NCI-H1417 (cell line): ENCODE results near the gene MADD.

Source experiments
- DNase-seq, 3 experiments: peaks; one replicate each; lab custom pipeline; 2025; lab: John Stamatoyannopoulos, UW

Gene MADD

DNA sequence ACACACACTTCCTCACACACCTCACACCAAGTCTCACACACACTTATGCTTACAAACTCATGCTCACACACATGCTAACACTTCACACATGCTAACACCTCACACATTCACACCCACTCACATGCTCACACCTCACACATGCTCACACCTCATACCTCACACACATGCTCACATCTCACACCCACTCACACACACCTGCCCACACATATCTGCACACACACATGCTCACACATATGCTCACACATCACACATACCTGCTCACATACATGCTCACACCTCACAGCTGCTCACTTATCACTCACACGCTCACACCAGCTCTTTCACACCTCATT, 87.0 kb downstream of the MADD start:
- no peak for DNase-seq

DNA sequence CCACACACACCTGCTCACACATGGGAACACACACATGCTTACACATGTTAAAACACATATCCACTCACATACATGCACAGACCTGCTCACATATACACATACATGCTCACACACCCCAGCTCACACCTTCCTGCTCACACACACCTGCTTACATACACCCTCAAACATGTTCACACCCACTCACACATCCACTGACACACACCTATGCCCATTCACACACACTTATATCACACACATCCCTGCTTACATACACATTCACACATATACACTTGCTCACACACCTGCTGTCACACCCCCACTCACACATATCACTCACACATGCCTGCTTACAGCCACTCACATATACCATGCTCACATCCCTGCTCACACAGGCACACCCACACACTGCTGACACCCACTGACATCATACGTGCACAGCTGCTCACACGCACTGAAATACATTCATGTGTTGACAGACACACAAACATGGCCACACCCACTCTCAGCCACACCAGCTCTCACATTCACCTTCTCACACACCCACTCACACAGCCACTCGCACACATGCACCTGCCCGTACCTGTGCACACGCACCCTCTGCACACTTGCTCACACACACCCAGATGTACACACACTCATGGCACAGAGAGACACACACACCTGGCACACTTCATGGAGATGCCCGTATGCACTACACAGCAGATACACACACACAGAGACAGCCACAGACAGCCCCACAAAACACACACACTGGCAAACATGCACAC, 88.2 kb downstream of the MADD start:
- no peak for DNase-seq

DNA sequence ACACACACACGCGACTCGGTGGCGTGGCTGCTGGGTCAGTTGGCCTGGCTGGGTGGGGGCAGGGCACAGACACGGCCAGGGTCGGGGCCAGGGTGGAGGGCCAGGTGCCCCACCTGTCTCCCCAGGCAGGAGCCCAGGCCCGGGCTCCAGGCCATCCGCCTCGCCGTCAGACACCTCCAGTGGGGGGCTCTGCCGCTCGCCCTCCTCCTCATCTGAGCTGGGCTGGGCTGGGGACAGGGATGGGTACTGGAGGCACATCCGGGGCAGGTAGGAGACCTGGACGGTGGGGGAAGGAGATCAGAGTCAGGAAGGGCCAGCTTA, 88.8 kb downstream of the MADD start:
- no peak for DNase-seq

DNA sequence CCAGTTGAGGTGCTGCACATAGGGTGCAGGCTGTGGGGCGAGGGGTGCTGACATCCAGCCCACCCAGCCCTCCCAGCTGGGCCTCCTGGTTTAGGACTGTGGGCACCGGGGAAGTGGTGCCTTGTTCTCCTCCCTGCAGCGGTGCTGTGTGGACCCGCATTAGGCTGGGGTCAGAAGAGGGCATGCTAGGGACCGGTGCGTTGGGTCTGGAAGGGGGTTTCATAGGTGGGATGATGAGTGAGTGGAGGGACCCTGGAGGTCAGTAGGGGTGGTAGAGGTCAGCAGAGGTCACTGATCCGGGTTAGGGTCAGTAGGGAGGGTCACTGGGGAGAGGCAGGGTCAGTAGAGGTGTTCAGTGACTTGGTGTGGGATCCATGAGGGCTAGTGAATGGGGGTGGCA, 89.2 kb downstream of the MADD start:
- no peak for DNase-seq

DNA sequence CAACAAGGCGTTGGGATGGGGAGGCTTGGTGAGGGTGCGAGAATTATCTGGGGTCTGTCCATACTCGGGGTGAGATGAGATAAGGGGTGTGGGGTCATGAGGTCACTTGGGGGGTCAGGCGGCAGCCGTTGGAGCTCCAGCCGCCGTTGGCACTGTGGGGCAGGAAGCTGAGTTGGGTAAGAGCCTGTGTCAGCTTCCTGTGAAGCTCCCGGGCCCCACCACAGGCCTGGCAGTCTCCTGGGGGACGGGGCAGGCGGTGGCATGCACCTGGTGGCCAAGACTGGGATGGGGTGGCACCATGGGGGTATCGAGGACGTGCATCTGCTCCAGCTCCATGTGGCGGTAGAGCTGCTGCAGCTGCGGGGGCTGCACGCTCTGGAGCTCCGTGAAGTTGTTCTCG, 89.7 kb downstream of the MADD start:
- no peak for DNase-seq

DNA sequence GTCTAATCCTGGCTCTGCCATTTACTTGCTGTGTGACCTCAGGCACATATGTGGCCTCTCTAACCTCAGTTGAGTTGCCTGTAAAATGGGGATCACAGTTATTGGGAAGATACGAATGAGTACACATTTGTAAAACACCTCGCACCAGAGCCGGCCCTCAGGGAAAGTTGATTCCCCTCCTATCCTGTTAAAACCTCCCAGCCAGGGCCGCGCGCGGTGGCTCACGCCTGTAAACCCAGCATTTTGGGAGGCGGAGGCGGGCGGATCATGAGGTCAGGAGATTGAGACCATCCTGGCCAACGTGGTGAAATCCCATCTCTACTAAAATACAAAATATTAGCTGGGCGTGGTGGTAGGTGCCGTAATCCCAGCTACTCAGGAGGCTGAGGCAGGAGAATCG, 90.4 kb downstream of the MADD start:
- no peak for DNase-seq

DNA sequence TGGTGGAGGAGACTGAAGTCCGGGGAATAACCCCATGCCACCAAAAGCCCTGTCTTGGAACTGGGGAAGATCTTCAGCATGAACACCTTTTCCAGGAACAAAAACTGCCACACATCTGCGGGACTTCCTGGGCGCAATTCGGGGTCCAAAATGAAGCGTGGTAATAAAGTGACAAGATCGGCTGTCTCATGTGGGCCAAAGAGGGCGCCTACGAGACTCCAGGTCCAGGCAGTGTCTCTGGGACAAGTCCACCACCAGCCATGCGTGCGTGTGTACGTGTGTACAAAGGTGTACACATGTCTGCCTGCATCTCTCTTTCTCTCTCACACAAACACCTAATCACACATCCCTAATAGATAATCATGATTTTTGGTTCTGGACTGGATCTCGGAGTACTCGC, 91.5 kb downstream of the MADD start:
- no peak for DNase-seq

DNA sequence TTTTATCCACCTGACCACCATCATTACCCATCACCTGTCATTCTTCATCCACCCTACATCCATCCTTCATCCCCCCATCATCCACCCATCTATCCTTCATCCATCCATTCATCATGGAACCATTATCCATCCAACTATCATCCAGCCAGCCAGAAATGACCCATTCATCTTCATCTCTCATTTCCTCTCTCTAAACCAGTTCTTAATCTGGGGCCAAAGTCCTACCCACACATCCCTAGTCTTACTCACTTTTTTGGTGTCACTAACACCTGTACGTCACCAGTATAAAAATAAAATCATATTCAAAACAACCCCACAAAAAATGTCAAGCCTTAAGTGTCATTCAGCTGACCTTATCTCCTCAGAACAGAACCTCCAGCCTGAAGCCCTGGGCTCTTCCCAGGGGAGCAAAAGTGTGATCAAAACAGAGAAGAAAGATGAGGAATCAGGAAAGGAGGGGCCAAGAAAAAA, 96.1 kb downstream of the MADD start:
- DNase-seq = no peak

DNA sequence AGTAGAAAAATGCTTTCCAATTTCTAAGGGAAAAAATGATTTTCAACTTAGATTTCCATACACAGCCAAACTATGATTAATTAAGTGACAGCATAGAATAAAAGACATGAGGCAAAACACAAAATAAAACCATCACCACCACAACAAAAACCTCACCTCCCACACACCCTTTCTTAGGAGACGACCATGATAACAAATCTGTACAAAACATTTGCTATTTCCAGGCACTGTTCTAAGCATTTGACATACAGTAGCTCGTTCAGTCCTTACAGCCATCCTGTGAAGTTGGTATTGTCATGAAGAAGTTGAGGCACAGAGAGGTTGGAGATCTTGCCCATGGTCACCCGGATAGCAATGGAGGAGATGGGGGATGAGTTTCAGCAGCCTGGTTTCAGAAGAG, 99.7 kb downstream of the MADD start:
- DNase-seq = no peak

DNA sequence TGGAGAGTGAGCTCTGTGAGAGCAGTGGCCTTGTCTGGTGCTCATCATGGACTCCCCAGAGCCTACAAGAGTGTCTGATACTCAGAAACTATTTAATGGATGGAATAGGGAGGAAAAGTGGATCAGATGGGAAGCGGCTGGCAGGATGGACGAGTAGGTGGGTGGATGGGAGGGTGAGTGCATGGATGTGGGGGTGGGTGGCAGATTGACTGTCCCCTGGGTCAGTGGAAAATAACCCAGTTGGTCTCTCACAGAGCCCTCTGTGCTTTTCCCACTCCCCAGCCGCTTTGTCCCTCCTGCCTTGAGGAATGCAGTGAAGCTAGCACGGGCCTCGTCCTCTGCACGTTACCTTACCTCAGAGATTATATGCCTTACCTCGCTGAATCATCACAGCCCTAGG, 102.5 kb downstream of the MADD start:
- no peak for DNase-seq

DNA sequence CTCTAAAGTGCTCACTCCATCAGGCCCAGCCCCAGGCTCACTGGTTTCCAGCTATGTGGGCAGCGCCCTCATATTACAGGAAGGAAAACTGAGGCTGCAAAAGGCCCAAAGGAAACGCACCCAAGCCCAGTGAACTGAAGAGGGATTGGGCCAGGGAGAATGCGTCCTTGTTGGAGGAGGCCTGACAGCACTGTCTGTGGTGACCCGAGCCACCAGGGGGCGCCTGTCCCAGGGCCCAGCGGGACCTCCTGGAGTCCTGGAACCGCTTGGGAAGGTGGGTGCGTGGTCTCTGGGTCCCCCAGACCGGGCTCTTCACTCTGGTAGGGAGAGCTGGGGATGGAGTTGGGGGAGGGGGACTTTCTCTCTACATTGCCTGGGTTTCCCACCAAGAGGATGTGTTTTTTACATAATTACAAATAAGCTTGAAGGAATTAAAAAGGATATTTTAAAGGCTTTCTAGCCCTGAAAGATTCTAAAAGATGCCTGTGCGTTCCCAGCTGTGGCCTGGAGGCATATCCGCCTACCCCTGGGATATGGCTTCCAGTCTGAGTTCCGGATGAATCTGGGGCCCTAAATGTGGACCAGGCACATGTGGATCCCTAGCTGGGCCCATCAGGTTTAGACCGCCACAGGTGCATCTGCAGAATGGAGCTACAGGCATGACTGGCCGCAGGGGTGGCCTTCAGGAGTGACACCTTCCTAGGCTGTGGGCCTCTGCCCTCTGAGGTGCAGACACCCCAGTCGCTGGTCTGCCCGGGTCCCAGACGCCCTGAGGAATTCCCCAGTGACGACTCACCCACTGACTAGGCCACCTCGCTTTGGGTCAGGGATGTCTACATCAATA, 104.2 kb downstream of the MADD start:
- peak; percentile 21 to 75 (median 68) for DNase-seq

DNA sequence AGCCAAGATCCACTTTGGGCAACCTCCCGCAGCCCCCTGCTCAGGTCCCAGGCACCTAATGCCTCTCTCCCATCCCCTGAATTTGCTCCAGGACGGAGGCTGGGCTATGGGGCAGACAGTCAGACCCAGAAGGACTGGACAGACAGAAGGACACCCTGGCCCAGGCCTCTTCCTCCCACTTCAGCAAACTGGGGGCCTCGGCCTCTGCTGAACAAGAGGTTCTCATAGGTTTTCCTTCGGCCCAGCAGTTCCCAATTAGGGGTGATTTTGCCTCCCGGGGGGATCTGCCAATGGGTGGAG, 104.7 kb downstream of the MADD start:
- DNase-seq = no peak

DNA sequence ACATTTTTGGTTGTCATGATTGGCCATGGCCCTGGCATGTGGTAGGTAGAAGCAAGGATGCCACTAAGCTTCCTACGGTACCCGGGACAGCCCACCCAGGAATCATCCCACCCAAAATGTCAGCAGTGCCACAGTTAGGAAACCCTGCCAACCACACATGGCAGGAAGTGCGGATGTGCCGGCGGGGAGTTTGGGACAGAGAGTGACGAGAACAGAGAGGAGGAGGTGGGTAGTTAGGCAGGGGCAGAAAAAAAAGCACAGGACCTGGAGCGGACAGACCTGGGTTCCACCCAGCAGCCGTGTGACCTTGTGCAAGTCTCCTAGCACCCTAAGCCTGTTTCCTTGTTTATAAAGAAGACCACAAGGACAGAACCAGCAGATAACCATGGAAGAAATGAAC, 105.1 kb downstream of the MADD start:
- no peak for DNase-seq

DNA sequence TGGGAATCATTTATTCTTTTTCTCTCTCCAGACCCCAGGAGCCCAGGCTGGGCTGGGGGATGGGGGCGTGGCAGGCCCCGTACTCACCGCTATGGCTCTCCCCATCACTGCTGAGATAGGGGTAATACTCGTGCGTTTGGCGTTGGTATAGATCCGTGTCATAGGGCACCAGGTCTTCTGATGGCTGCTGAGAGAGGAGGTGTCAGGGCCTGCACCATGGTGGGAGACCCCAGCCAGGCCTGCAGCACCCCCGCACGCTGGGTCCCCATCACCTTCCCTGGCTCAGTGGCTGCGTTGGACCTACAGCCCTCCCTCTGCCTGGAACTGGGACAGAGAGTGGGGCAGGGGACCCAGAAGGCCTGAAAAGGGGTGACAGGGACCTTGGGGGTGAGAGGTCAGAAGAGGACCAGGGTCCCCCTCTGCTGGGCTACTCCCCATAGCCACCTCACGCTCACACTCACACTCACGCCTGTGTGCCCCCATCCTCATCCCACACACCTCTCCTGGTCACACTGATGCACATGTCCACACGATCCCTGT, 105.7 kb downstream of the MADD start:
- no peak for DNase-seq

DNA sequence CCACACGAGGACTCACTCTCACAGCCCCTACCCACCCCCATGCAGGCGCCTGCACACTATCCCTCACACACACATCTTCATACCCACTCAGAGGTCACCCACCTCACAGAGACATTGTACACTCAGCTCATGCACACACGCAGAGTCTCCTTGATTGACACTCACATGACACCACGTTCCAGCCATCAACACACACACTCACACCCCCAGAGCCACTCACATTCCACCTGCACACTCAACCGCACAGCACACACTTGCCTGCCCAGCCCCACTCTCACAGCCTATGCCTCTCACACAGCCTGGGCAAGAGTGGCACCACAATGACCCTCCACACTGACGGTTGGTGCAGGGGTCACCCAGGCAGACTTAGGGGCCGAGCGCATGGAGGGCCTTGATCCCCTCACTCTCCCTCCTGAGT, 106.2 kb downstream of the MADD start:
- no peak for DNase-seq

DNA sequence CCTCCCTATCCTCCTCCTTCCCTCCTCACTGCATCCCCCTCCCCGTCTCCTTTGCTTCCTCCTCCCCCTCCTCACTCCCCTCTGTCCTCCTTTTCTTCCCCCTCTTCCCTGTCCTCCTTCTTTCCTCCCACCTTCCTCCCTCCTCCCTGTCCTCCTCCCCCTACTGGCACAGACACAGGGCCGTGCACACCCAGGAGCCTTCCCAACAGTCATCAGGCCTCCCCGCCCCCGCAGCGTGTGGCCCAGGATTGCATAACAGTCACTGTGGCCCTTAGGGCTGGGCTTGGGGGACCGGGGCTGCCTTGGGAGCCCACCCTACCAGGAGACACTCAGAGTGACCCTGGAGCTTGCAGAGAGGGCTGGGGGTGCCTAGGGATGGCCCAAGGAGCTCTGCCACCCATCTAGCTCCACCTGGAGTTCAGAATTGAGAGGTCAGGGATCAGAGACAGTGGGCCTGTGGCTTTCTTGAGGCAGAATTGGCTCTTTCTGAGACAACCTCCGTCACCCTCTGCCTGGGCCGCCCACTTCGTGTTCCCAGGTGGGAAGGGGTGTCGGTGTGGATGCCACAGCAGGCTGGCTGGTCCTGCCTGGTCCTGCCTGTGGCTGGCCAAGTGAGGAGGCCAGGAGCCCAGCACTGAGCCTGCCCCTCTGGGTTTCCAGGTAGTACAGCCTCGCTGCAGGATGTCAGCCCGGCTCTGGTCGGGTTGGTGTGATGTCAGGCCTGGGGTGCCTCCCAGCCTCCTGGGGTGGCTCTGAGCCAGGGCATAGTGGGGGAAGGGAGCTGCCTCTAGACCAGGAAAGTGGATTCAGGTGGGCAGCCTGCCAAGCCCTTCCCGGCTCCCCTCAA, 106.8 kb downstream of the MADD start:
- DNase-seq = no peak

DNA sequence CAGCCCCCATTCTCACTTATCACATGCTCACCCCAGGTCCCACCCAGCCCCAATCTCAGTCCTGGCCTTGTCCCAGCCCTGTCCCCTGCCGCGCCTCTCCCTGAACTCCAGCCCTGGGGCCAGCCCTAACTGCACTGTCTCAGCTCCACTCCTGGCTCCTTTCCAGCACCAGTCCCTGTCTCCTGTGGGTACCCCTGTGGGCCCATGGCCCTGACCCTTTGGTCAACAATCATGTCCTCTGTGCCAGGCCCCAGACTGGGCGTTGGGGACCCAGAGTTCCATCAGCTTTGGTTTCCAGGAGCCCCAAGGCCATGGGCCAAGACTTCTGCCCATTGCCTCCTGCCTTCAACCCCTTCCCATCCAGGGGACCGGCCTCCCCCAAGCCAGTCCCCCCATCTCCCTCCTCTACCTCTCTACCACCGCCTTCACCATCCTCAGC, 107.7 kb downstream of the MADD start:
- DNase-seq = no peak

DNA sequence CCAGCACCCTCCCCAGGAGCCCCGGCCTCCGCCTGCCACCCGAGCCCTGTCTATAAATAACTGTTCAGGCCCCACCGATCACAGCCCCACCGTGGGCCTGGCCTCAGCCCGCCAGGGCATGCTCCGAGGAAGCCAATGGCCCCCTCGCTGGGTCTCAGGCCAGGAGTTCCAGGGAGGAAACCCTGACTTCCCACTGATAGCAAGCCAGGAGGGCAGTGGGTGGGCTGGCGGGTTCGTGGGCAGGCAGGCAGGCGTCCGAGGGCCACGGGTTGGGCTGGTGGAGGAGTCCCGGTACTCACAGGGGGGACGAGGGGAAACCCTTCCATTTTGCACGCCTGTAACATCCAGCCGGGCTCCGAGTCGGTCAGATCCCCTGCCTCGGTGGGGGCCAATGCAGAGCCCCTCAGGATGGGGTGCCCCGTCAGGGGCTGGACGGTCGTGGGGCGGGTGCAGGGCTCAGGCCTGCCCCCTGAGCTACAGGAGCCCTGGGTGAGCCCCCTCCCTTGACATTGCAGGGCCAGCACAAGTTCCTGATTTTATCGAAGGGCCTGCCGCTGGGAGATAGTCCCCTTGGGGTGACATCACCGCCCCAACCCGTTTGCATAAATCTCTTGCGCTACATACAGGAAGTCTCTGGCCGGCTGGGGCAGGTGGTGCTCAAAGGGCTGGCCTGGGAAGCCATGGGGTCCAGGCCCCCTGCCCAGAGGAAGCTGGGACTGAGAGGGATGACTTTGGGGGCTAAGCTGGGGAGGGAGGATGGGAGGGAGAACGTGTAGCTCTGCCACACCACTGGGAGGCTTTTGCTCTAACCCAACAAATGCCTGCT, 108.3 kb downstream of the MADD start, which contains the start of gene SPI1:
SPI1 (minus strand) TSS at position 538 of the 826 bp plus-strand sequence; CDS start at position 344, 194 bp downstream.
- no peak for DNase-seq

DNA sequence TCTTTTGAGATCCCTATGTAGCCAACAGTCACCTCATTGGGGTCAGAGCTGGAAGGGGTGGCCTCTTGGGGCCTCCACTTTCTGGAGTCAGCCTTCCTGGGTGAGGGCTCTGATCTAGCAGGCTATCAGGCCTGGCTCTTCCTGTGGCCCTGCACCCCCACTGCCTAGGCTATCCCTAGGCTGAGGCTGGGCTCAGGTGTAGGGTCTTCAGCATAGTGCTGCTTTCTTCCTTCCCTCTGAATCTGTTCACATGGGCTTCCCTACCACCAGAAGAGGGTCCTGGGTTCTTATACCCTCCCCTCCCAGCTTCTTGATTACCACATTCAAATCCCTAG, 108.9 kb downstream of the MADD start:
- no peak for DNase-seq

DNA sequence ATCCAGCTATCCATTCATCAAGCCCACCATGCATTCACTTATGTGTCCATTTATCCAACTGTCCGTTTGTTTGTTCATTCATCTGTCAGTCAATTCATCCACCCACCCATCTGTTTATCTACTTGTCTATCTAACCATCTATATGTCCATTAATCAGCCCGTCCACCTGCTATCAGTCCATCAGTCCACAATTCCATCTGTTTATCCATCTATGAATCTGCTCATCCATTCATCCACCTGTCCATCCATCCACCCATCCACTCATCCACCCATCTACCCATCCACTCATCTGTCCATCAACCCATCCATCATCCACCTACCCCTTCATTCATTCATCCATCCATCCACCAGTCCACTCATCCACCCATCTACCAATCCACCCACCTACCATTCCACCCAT, 109.4 kb downstream of the MADD start:
- no peak for DNase-seq
